ENCODE measurements around the gene TAF13. TPM values are rescaled to one million over a fixed set of nuclear protein-coding genes. Genes with fewer than 3 reads are reported as not detected.

Gene TAF13
- total and polyA plus RNA-seq, 4 donors: 23.6 to 91.6 (median 78.7) TPM

Small RNA genes within 50 kb of the gene (small RNA-seq; reads per million reads assigned to genes)
- gene AL356488.2 (ENCODE audit: low replicate concordance) (not detected), gene BX679664.1 (ENCODE audit: low replicate concordance) (not detected)

Other genes starting within 250 kb of the TAF13 start
- gene AKNAD1, start 218.9 kb downstream of the TAF13 start, total RNA-seq: 1 to 10 TPM in 1 of 2 donors, under 1 TPM in 1; 0.99 to 2.8 TPM
- gene AKNAD1, start 218.9 kb downstream of the TAF13 start, polyA plus RNA-seq (ENCODE audit: insufficient read length in 2 of 2): under 1 TPM; 0.54 to 0.63 TPM
- 10 to 100 TPM; 58.8 to 93.7 TPM for gene GPSM2, start 199.0 kb downstream of the TAF13 start, total RNA-seq
- gene GPSM2, start 199.0 kb downstream of the TAF13 start, polyA plus RNA-seq (ENCODE audit: insufficient read length in 2 of 2): 10 to 100 TPM; 39.0 to 46.9 TPM
- gene CLCC1, start 112.5 kb downstream of the TAF13 start, total RNA-seq: 10 to 100 TPM; 39.6 to 54.5 TPM
- 10 to 100 TPM; 45.9 to 50.8 TPM for gene CLCC1, start 112.5 kb downstream of the TAF13 start, polyA plus RNA-seq (ENCODE audit: insufficient read length in 2 of 2)
- gene WDR47, start 33.9 kb downstream of the TAF13 start, total RNA-seq: 10 to 100 TPM; 36.0 to 92.9 TPM
- 10 to 100 TPM; 61.8 to 77.3 TPM for gene WDR47, start 33.9 kb downstream of the TAF13 start, polyA plus RNA-seq (ENCODE audit: insufficient read length in 2 of 2)
- 10 to 100 TPM; 45.2 to 51.2 TPM for gene TMEM167B, start 14.8 kb upstream of the TAF13 start, total RNA-seq
- 10 to 100 TPM; 31.8 to 37.3 TPM for gene TMEM167B, start 14.8 kb upstream of the TAF13 start, polyA plus RNA-seq (ENCODE audit: insufficient read length in 2 of 2)
- gene ELAPOR1, start 38.1 kb upstream of the TAF13 start, total RNA-seq: 1 to 10 TPM; 4.0 to 9.3 TPM
- gene ELAPOR1, start 38.1 kb upstream of the TAF13 start, polyA plus RNA-seq (ENCODE audit: insufficient read length in 2 of 2): 1 to 10 TPM; 6.6 to 9.2 TPM
- 100 to 1,000 TPM; 127 to 150 TPM for gene SARS1, start 137.9 kb upstream of the TAF13 start, total RNA-seq
- 100 to 1,000 TPM; 162 to 164 TPM for gene SARS1, start 137.9 kb upstream of the TAF13 start, polyA plus RNA-seq (ENCODE audit: insufficient read length in 2 of 2)
- gene CELSR2, start 173.5 kb upstream of the TAF13 start, total RNA-seq: 10 to 100 TPM; 13.4 to 32.6 TPM
- gene CELSR2, start 173.5 kb upstream of the TAF13 start, polyA plus RNA-seq (ENCODE audit: insufficient read length in 2 of 2): 10 to 100 TPM; 74.2 to 77.3 TPM
- 10 to 100 TPM in 1 of 2 donors, 1 to 10 TPM in 1; 9.0 to 27.4 TPM for gene PSRC1, start 207.1 kb upstream of the TAF13 start, total RNA-seq
- gene PSRC1, start 207.1 kb upstream of the TAF13 start, polyA plus RNA-seq (ENCODE audit: insufficient read length in 2 of 2): 10 to 100 TPM; 36.9 to 37.1 TPM
- gene MYBPHL, start 231.0 kb upstream of the TAF13 start, total RNA-seq: under 1 TPM in 1 of 2 donors, not detected in 1; 0.11 TPM
- gene MYBPHL, start 231.0 kb upstream of the TAF13 start, polyA plus RNA-seq (ENCODE audit: insufficient read length in 2 of 2): under 1 TPM; 0.22 to 0.68 TPM

All from spinal cord (tissue), 4 donors.